ENCODE results near the gene HTR2A. TPM values are rescaled to one million over a fixed set of nuclear protein-coding genes. Genes with fewer than 3 reads are reported as not detected.

HTR2A gene
- total RNA-seq, 1 donor from 2014 or later = not detected

- no peak for DNase-seq (ENCODE audit: low read depth in 2 of 2)
Observed at GRCh38 chr13:46871557-46871956, 25.3 kb downstream of the HTR2A start.

DNA sequence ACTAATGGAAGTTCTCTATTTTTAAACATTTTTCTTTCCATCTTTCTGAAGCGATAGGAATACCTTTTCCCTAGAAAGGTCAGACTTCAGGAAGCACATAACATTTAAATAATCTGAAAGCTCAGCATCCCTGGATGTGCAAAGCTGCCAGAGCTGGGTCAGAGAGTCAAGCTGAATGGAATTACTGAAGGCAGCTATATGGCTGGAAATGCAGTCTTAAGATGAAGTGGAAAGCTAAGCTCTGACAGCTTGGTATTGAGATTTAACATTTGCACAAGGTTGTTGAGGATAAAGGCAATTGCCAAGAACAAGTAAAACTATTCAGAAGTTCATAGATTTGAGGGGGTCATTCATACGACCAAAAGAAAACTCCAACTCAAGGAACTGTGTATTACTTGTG lies 28.8 kb downstream of the HTR2A start:
- no peak for DNase-seq (ENCODE audit: low read depth in 2 of 2)

DNA sequence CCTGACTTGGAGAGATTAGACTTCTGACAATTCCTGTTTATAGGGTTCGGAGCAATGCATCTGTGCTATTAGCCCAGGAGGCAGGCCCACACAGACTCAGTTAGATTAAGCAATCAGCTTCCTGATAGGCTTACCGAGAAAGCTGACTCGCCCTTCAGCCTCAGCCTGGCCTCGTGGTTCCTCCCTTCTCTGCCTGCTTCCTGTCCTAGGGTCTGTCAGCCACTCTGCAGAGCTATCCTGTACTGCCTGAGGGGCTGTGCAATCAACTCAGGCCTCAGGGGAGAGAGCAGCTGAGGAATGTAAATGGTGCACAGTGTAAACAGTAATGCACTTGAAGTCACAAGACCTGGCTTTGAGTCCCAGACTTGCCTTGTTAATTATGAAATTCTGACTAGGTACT lies 30.7 kb downstream of the HTR2A start:
- DNase-seq (ENCODE audit: low read depth in 2 of 2) = peak in 1 of 2 donors; percentile 11

DNA sequence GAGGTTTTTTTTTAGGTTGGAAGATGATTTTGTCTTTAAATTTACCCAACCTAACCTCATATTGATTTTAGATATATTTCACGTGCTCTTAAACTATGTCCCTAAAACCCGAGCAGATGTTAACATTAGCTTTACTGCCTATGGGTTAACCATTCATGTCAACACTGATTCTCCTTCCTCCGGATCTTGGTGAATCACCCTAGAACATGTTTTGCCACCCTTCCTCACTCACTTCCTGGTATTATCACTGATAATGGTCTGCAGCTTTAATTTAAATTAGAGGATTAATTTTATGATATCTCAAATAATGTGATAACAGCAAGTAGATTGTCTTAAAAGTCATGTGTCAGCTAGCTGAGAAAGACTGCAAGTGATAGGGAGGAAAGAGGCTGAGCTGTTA lies 31.9 kb downstream of the HTR2A start:
- DNase-seq (ENCODE audit: low read depth in 2 of 2) = peak in 1 of 2 donors; percentile 19

- no peak for DNase-seq (ENCODE audit: low read depth in 2 of 2)
Observed at GRCh38 chr13:46861959-46862358, 34.9 kb downstream of the HTR2A start.

DNA sequence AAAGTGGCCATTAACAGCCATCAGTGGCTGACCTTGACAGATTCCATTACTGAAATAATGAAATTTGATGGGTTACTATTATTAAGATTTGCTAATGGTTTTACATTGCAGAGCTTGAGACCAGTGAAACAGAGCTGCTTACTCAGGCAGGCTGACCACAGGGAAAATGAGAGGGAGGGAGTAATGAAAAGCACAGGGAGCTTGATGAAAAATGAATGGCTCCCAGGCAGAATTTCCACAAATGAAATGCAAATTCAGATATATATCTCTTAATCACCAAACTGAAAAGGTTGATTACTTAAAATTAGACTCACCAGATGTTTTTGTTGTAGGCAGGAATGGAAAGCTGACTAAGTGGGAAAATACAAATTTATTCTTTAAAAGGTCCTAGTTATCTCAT lies 36.1 kb downstream of the HTR2A start:
- no peak for DNase-seq (ENCODE audit: low read depth in 2 of 2)

DNA sequence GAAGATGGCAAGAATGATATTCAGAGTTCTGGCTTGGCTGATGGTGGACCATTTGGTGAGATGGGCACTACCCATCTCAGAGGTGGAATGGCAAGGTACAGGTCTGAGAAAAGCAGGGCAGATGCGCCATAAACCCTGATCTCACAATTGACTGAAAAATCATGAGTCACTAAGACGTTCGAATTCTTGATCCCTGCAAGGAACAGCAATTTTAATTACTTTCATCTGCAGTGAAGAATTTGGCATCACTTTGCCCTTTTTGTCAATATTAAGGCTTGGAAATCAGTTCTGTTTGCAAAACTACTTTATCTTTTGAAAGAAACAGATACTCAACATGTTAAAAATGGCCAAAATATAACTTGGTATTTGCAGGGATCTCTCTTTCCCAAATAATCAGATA lies 38.1 kb downstream of the HTR2A start:
- no peak for DNase-seq (ENCODE audit: low read depth in 2 of 2)

GRCh38 chr13:46858163-46858562 lies 38.7 kb downstream of the HTR2A start:
- no peak for DNase-seq (ENCODE audit: low read depth in 2 of 2)

- DNase-seq (ENCODE audit: low read depth in 2 of 2) = no peak
Observed at GRCh38 chr13:46855664-46856063, 41.2 kb downstream of the HTR2A start.

- no peak for DNase-seq (ENCODE audit: low read depth in 2 of 2)
Observed at GRCh38 chr13:46855166-46855565, 41.7 kb downstream of the HTR2A start.

- DNase-seq (ENCODE audit: low read depth in 2 of 2) = no peak
Observed at GRCh38 chr13:46852168-46852567, 44.7 kb downstream of the HTR2A start.

- no peak for DNase-seq (ENCODE audit: low read depth in 2 of 2)
Observed at GRCh38 chr13:46850214-46850613, 46.6 kb downstream of the HTR2A start.

- DNase-seq (ENCODE audit: low read depth in 2 of 2) = no peak
Observed at GRCh38 chr13:46846726-46847125, 50.1 kb downstream of the HTR2A start.

GRCh38 chr13:46845146-46845545 lies 51.7 kb downstream of the HTR2A start:
- no peak for DNase-seq (ENCODE audit: low read depth in 2 of 2)

- peak in 1 of 2 donors; percentile 24 for DNase-seq (ENCODE audit: low read depth in 2 of 2)
Observed at GRCh38 chr13:46844431-46844830, 52.4 kb downstream of the HTR2A start.

DNA sequence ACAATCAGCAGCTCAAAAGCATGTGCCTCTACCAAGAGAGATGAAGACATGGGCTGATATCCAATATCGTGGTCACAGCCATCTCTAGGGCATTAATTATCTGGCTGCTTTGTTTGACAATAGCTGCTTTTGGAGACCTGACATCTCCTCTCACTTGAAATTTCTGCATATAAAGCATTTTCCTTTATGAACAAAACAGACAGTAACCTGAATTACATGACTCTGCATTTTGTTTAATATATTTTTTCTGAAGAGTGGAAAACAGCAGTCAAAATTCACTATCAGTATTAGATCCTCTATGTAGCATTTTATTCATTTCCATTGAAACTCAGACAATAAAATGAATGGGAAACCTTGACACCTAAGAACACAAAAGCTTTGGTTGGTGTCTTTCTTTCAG lies 57.5 kb downstream of the HTR2A start:
- DNase-seq (ENCODE audit: low read depth in 2 of 2) = no peak

GRCh38 chr13:46834657-46835056 lies 62.2 kb downstream of the HTR2A start:
- no peak for DNase-seq (ENCODE audit: low read depth in 2 of 2)

DNA sequence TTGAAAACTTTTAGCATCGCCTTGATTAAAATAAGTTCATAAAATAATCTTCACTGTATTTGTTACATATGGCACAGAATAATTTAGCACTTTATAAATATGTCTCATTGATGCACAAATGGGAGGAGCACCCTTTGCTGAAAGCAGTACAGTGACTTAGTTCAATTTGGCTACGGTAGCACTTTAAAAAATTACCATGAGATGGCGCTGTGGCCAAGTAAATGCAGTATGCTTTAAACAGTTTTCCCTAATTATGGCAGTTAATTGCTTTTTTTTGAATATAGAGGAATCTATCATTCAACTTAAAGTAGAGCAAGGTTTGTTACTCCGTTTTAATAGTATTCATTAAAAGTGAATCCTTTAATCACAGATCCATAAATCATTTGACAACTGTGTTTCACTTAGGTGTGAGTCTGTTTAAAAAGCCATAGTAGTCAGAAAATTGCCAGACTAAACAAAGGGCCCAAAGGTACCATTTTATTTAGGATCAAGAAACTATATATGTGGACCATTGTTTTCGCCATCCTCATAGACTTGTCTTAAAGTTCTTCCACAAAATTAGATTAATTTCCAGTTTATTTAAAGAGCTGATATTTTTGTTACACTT lies 65.2 kb downstream of the HTR2A start:
- DNase-seq (ENCODE audit: low read depth in 2 of 2) = peak; percentile 32 to 53

DNA sequence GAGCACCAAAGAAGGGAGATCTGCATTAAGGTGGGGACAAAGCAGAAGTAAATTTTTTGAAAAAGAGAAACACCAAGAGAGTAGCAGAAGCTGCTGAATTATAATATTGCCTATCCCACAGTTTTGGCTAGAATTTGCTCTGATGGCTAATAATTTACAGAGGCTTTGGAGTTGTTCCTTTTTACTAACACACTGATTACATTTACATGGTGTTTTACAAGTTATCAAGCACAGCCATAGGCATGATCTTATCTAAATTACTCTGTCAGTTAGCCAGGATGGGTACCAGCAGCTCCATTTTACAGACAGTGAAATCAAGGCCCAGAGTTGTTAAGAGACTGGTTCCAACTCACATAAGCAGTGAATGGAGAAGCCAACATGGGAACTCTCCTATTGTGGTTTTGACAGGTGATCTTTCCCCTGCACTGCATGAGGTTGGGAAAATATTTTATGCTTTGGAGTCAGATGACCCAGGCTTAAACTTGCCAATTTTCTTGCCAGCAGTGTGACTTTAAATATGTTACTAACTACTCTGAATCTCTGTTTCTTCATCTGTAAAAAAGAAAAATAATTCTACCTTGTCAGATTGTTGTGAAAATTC lies 66.3 kb downstream of the HTR2A start:
- DNase-seq (ENCODE audit: low read depth in 2 of 2) = no peak

DNA sequence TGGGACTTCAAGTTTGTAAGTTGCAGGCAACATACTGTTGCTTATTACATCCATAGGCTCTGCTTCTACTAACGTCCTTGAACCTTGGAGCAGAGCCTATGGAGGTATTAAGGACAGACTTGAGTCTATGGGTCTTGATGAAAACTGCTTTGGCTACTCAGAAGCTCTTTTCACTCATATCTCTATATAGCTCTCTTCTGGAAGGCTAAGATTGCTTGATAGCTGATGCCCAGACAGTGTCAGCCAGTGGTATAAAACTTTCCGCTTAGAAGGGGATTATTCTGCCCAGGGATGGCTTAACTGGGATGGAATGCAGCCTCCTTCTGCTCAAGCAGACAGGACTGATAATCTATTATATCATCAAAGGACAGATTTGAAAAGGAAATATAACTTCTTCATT lies 74.3 kb downstream of the HTR2A start:
- no peak for DNase-seq (ENCODE audit: low read depth in 2 of 2)

DNA sequence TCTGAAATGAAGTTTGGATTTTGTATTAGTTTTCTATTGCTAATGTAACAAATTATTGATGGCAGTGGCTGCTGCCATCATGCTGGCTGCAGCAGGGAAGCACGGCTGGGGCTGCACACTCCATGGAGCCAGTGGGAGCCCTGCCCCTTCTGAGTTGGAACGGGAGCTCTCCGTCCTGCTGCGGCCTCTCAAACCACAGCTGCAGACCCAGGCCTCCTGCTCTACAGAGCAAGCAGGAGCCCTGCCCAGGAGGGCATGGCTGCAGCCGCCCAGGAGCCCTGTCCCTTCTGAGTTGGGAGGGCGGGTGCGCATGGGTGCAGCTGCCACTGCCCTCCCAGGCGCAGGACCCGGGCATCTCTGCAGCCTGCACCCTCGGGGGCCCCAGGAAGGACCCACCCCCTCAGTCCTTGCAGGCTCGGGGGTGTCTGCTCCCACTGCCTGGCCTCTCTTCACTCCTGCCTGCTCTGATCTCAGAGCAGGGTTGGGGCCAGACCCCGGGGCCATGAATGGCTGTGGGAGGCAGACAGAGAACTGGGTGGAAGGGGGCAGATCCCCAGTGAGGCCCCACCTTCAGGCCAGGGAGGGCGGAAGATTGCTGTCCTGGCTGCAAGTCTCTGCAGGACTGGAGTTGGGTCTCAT lies 78.9 kb downstream of the HTR2A start:
- DNase-seq (ENCODE audit: low read depth in 2 of 2) = no peak

- DNase-seq (ENCODE audit: low read depth in 2 of 2) = peak in 1 of 2 donors; percentile 30
Observed at GRCh38 chr13:46817095-46817494, 79.8 kb downstream of the HTR2A start.

DNA sequence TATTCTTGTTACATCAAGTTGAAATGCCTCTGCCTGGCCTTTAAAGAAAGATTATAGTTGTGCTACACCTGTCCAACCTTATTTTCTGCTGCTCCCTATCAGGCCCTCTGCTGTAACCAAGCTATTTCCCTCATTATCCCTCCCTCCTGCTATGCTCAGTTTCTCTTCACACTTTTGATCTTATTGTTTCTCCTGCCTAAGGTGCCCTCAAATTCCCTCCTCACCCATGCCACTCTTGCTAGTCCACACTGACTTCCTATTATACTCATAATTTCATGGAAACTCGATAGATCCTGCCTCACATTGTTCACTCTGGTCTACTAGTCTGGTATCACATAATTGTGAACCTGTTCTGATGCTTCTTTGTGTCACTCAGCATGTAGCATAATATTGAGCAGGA lies 80.5 kb downstream of the HTR2A start:
- DNase-seq (ENCODE audit: low read depth in 2 of 2) = no peak
